GM19099 (cell line): ENCODE data around the gene SPATS2L.

Source experiments
- POLR2A ChIP-seq: IDR thresholded peaks from 3 replicates; pipeline ENCODE4 v1.6.1; 2011; ENCODE audit warnings: low read depth; ENCODE audit not compliant: insufficient read length; ENCODE audit errors: extremely low read depth

SPATS2L gene, protein sequence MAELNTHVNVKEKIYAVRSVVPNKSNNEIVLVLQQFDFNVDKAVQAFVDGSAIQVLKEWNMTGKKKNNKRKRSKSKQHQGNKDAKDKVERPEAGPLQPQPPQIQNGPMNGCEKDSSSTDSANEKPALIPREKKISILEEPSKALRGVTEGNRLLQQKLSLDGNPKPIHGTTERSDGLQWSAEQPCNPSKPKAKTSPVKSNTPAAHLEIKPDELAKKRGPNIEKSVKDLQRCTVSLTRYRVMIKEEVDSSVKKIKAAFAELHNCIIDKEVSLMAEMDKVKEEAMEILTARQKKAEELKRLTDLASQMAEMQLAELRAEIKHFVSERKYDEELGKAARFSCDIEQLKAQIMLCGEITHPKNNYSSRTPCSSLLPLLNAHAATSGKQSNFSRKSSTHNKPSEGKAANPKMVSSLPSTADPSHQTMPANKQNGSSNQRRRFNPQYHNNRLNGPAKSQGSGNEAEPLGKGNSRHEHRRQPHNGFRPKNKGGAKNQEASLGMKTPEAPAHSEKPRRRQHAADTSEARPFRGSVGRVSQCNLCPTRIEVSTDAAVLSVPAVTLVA

GRCh38 chr2:200306196-200306930, at the start of gene SPATS2L:
Gene SPATS2L, plus strand, starts transcription at chr2:200306693. Its CDS starts 82,552 bp downstream, at chr2:200389245.
- peak; percentile 63 for TF ChIP-seq POLR2A

DNA sequence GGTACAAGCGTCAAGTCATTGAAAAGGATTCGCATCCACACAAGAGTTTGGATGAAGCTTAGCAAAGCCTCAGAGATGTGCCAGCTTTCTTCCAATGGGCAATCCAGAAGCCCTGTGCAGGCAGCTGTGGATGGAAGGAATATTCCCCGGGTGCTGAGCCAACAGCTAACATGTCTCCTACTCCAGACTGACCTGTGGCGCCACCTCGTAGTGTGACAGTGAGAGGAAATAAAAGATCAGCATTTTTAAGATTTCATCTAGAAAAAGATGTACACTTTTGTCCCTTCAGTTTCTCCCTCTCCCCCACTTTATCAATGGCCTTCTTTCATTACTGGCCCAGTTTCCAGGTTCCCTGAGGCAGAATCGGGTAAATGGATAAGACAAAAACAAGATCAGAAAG, 48.9 kb upstream of the SPATS2L start:
- TF ChIP-seq POLR2A = no peak

- TF ChIP-seq POLR2A = no peak
These were observed 48.4 kb upstream of the SPATS2L start for GRCh38 chr2:200258081-200258480.

DNA sequence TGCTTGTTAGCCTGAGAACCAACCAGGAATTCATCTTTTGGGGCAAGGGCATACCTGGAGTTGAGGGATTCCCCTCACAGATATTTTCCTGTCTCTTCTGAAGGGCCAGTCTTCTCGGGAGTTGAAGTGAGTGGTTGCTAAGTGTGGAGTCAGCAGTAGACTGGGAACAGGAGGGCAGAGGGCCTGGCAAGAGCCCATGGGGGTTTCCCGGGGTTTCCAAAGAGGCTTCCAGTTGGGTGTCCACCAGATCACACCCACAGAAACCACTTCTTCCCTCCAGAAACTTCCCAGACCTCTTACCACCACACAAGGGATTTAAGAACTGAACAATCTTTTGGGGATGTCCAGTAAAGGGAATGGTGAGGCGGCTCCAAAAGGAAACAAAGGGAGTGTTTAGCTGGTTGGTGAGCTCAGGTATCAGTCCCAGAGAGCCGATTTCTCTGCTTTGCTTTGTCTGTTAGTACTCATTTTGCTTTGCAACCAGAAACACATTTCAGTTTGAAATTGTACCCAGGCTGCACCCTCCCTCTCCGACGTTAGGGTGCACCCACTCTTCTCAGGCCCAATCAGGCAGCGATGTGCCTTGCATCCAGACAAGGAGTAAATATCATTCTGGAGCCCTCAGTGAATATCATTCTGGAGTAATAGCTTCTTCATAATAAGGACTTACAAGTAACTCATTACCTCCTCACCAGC, 47.5 kb upstream of the SPATS2L start:
- TF ChIP-seq POLR2A = no peak

DNA sequence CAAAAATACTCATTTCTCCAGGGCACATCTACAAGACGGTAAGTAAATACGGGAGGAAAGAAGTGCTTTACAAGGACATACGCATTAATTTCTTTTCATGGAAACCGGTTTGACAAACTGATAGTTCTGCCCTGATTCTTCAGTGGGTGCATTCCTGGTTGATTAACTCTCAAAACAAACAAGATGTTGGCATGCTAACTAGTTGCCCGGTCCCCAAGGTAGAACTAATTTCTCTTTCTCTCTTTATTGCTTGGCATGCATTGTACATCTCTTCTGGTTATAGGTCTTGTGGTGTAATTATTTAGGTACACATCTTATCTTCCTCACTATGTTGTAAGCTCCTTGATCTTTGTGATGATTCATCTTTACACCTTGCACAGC, 46.9 kb upstream of the SPATS2L start:
- TF ChIP-seq POLR2A = no peak

GRCh38 chr2:200262047-200262446, 44.4 kb upstream of the SPATS2L start:
- no peak for TF ChIP-seq POLR2A

DNA sequence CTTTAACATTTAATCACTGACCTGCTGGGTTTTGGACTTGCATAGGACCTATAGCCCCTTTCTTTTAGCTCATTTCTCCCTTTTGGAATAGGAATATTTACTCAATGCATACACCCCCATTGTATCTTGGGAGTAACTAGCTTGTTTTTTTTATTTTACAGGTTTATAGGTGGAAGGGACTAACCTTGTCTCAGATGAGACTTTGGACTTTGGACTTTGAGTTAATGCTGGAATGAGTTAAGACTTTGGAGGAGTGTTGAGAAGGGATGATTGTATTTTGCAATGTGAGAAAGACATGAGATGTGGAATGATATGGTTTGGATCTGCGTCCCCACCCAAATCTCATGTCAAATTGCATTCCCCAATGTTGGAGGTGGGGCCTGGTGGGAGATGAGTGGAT, 43.2 kb upstream of the SPATS2L start:
- TF ChIP-seq POLR2A = no peak

DNA sequence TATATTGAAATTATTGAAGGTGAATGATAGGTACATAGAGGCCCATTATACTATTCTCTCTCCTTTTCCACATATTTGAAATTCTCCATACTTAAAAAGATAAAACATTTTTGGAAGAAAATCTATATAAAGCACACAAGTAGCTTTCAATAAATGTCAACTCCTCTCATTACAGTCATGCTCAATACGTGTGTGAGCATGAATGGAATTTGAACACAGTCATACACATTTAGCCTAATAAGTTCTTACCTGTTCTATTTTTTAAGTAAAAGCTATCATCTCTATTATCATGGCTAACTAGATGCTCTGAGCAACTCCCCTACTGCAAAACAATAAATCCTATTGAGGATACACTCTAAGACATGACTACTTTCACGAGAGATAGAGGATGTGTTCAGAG, 41.9 kb upstream of the SPATS2L start:
- no peak for TF ChIP-seq POLR2A

DNA sequence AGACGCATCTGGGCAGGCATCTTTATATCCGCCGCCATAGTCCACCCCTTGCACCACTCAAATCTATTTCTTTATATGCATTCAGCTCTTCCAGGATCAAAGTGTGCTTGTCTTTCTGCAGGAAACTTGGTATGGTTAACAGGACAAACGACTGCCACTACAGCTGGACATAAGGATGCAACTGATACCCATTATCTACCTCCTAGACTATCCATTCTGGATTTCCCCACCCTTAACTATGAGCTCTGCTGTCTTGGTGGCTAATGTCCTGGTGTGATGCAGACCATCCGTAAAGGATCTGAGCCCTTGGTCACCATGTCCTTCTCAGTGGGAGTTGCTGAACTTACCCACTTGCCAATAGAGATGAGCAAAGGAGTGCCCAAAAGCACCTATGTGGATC, 40.1 kb upstream of the SPATS2L start:
- no peak for TF ChIP-seq POLR2A

GRCh38 chr2:200267350-200267749, 39.1 kb upstream of the SPATS2L start:
- TF ChIP-seq POLR2A = no peak

DNA sequence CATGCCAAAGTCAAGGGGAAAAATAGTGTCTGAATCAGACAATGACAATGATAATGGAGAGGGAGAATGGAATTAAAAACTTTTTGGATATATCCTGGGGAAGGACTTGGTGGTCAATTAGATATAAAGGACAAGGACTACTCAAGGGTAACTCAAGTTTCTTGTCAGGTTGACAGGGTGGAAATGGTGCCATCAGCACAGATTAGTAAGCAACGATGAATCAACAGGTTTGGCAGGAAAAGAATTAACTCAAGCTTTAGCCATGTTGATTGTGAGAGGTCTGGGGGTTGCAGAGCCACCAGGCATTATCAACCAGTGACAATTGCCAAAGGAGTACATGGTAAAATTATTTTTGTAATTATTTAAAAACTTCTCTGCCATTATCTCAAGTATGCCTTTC, 35.8 kb upstream of the SPATS2L start:
- TF ChIP-seq POLR2A = no peak

DNA sequence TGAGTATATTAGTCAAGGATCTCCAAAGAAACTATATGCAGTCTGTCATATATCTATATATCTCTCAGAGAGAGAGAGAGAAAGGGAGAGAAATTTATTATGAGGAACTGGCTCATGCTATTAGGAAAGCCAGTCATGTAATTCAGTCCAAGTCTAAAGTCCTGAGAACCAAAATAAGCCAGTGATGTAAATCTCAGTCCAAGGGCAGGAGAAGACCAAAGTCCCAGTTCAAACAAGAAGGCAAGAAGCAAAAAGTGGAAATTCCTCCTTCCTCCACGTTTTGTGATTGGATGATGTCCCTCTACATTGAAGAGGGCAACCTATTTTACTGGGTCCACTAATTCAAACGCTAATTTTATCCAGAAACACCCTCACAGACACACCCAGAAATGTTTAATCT, 34.2 kb upstream of the SPATS2L start:
- no peak for TF ChIP-seq POLR2A

GRCh38 chr2:200274116-200275075, 32.1 kb upstream of the SPATS2L start:
- no peak for TF ChIP-seq POLR2A
